ENCODE results near the gene FAF1.
A peak's percentile ranks its signal among the peaks of the same experiment; 100 is the strongest.

The FAF1 gene

DNA sequence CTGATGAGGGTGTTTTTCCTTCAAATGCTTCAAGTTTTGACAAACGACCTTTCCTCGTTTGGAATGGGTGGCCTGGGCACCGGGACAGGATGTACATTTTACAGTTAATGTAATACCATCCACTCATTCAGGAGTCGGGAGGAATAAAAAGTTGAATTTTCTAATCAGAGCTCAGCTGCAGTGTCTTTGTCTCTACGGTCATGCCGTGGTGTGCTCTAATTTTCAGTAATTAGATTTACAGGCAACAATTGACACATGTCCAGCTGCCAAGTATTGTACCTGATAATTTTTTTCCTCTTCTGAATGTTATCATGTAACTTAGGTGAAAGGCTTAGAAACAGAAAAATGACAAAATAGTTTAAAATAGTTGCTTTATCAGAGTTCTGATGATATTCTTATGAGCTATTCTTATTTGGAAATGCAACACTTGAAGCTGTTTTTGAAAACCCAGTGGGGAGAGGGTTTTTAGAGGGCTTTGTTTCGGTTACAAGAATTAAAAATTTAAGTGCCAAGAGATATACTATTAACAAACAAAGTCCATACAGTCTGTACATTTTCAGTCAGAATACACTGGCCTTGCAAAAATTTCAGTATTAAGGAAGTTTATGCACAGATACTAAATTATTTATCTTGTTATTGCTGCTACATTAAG is 11.0 kb upstream of the FAF1 start:
- TF ChIP-seq EGR1 (IDR thresholded peaks at IDR 0.05) (no peak), FOXM1 (IDR thresholded peaks at IDR 0.05; ENCODE audit: borderline replicate concordance, low read depth) (no peak)

- TF ChIP-seq YY1 (IDR thresholded peaks at IDR 0.05; ENCODE audit: low read depth), result no peak
These were observed 10.4 kb upstream of the FAF1 start for GRCh38 chr1:50970509-50970887.

- TF ChIP-seq ZBTB7A (IDR thresholded peaks at IDR 0.05; ENCODE audit: low read depth) (no peak), TAF1 (IDR thresholded peaks at IDR 0.05; ENCODE audit: low read depth) (no peak; the same call in 1 of the 2 replicates), TEAD4 (IDR thresholded peaks at IDR 0.05) (no peak; the same call in 1 of the 2 replicates), FOXM1 (IDR thresholded peaks at IDR 0.05; ENCODE audit: borderline replicate concordance, low read depth) (no peak), EGR1 (IDR thresholded peaks at IDR 0.05) (no peak), EP300 (IDR thresholded peaks at IDR 0.05; ENCODE audit: borderline replicate concordance) (no peak)
- TF ChIP-seq, protein P1, sequence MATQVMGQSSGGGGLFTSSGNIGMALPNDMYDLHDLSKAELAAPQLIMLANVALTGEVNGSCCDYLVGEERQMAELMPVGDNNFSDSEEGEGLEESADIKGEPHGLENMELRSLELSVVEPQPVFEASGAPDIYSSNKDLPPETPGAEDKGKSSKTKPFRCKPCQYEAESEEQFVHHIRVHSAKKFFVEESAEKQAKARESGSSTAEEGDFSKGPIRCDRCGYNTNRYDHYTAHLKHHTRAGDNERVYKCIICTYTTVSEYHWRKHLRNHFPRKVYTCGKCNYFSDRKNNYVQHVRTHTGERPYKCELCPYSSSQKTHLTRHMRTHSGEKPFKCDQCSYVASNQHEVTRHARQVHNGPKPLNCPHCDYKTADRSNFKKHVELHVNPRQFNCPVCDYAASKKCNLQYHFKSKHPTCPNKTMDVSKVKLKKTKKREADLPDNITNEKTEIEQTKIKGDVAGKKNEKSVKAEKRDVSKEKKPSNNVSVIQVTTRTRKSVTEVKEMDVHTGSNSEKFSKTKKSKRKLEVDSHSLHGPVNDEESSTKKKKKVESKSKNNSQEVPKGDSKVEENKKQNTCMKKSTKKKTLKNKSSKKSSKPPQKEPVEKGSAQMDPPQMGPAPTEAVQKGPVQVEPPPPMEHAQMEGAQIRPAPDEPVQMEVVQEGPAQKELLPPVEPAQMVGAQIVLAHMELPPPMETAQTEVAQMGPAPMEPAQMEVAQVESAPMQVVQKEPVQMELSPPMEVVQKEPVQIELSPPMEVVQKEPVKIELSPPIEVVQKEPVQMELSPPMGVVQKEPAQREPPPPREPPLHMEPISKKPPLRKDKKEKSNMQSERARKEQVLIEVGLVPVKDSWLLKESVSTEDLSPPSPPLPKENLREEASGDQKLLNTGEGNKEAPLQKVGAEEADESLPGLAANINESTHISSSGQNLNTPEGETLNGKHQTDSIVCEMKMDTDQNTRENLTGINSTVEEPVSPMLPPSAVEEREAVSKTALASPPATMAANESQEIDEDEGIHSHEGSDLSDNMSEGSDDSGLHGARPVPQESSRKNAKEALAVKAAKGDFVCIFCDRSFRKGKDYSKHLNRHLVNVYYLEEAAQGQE (IDR thresholded peaks at IDR 0.05; ENCODE audit: low read depth), result no peak
- TF ChIP-seq, protein P2, sequence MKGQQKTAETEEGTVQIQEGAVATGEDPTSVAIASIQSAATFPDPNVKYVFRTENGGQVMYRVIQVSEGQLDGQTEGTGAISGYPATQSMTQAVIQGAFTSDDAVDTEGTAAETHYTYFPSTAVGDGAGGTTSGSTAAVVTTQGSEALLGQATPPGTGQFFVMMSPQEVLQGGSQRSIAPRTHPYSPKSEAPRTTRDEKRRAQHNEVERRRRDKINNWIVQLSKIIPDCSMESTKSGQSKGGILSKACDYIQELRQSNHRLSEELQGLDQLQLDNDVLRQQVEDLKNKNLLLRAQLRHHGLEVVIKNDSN (IDR thresholded peaks at IDR 0.05), result peak; percentile 68
These were observed 9.8 kb upstream of the FAF1 start, which contains the start of gene CDKN2C for GRCh38 chr1:50969611-50970508. TSS of gene CDKN2C (plus strand) at chr1:50970245. CDS start at chr1:50970369, 124 bp downstream.

DNA sequence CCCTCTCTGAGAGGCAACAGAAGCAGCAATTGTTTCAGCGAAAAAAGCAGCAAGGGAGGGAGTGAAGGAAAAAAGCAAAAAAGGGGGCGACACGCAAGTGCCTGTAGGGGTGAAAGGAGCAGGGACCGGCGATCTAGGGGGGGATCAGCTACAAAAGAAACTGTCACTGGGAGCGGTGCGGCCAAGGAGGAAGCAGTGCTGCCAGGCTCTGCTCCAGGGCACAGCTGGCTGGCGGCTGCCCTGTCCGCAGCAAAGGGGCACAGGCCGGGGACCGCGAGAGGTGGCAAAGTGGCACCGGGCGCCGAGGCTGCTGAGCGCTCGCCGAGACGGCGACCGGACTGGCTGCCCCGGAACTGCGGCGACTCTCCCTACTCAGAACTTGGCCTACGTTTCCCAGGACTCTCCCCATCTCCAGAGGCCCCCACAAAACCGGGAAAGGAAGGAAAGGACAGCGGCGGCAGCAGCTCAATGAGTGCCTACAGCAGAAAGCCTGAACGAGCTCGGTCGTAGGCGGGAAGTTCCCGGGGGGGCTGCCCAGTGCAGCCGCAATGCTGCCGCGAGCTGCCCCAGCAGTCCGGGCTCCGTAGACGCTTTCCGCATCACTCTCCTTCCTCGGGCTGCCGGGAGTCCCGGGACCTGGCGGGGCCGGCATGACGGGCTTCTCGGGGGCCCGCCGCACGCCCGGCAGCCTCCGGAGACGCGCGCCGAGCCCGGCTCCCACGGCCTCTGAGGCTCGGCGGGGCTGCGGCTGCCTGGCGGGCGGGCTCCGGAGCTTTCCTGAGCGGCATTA is 8.9 kb upstream of the FAF1 start:
- TF ChIP-seq, protein P2 (IDR thresholded peaks at IDR 0.05), result no peak
- TF ChIP-seq EGR1 (IDR thresholded peaks at IDR 0.05), result no peak
- 0 out of 2 replicates have a peak, but pooled peaks have one; percentile 7 for TF ChIP-seq TEAD4 (IDR thresholded peaks at IDR 0.05)
- TF ChIP-seq, protein P1 (IDR thresholded peaks at IDR 0.05; ENCODE audit: low read depth), result no peak
- TF ChIP-seq TAF1 (IDR thresholded peaks at IDR 0.05; ENCODE audit: low read depth), result peak; percentile 39; the same call in 1 of the 2 replicates
- TF ChIP-seq, protein P3, sequence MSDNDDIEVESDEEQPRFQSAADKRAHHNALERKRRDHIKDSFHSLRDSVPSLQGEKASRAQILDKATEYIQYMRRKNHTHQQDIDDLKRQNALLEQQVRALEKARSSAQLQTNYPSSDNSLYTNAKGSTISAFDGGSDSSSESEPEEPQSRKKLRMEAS (IDR thresholded peaks at IDR 0.05), result no peak; the same call in 1 of the 2 replicates

- TF ChIP-seq, protein P1 (IDR thresholded peaks at IDR 0.05; ENCODE audit: low read depth), result 0 out of 2 replicates have a peak, but pooled peaks have one; percentile 8
- TF ChIP-seq EGR1 (IDR thresholded peaks at IDR 0.05), result peak; percentile 37; the same call in 1 of the 2 replicates
- no peak for TF ChIP-seq TCF12 (IDR thresholded peaks at IDR 0.05; ENCODE audit: low read depth)
- peak; percentile 58 for TF ChIP-seq TAF1 (IDR thresholded peaks at IDR 0.05; ENCODE audit: low read depth)
- peak; percentile 18 for TF ChIP-seq TEAD4 (IDR thresholded peaks at IDR 0.05)
- TF ChIP-seq RAD21 (IDR thresholded peaks at IDR 0.05; ENCODE audit: low read depth), result peak; percentile 22; the same call in 1 of the 2 replicates
- TF ChIP-seq CREB1 (IDR thresholded peaks at IDR 0.05; ENCODE audit: low read depth), result no peak
- TF ChIP-seq, protein P3 (IDR thresholded peaks at IDR 0.05), result peak; percentile 69; the same call in 1 of the 2 replicates
- TF ChIP-seq YY1 (IDR thresholded peaks at IDR 0.05; ENCODE audit: low read depth), result no peak
- TF ChIP-seq NFIC (IDR thresholded peaks at IDR 0.05), result peak; percentile 19; the same call in 1 of the 2 replicates
- peak; percentile 92 for TF ChIP-seq FOXM1 (IDR thresholded peaks at IDR 0.05; ENCODE audit: borderline replicate concordance, low read depth)
- peak; percentile 36; the same call in 1 of the 2 replicates for TF ChIP-seq ZBTB7A (IDR thresholded peaks at IDR 0.05; ENCODE audit: low read depth)
- no peak for TF ChIP-seq CEBPB (IDR thresholded peaks at IDR 0.05)
- TF ChIP-seq, protein P2 (IDR thresholded peaks at IDR 0.05), result peak; percentile 13; the same call in 1 of the 2 replicates
- peak; percentile 8; the same call in 1 of the 2 replicates for TF ChIP-seq EP300 (IDR thresholded peaks at IDR 0.05; ENCODE audit: borderline replicate concordance)
These were observed 8.2 kb upstream of the FAF1 start for GRCh38 chr1:50968158-50968820.
